Mucosa of rectum (tissue), 2 donors: ENCODE measurements around the gene NDUFAF2.
"Not testable (repeated sequence)": the region's sequence is repeated elsewhere in the genome, so short reads cannot be mapped to it uniquely, and the experiment has no call there.

ENCODE experiments used
- H3K27ac ChIP-seq, 2 donors: one replicate each; pipeline ENCODE4 v1.7.0; 2013; ENCODE audit warnings: inconsistent platforms in 2 of 2, low read depth in 2 of 2, low read length in 2 of 2
- H3K27me3 ChIP-seq, 2 donors: one replicate each; pipeline ENCODE4 v1.7.0; 2013; ENCODE audit warnings: low read length in 2 of 2; ENCODE audit not compliant: control insufficient read depth in 2 of 2, insufficient read depth in 2 of 2
- H3K36me3 ChIP-seq, 2 donors: one replicate each; pipeline ENCODE4 v1.7.0; 2013; ENCODE audit warnings: low read length in 2 of 2; ENCODE audit not compliant: control insufficient read depth in 2 of 2, insufficient read depth in 2 of 2
- H3K4me1 ChIP-seq, 2 donors: one replicate each; pipeline ENCODE4 v1.7.0; 2013; ENCODE audit warnings: low read length in 2 of 2, mild to moderate bottlenecking in 1 of 2; ENCODE audit not compliant: control insufficient read depth in 2 of 2, insufficient read depth in 2 of 2
- H3K4me3 ChIP-seq, 2 donors: one replicate each; pipeline ENCODE4 v1.7.0; 2013; ENCODE audit warnings: low read length in 2 of 2
- H3K9ac ChIP-seq, 2 donors: one replicate each; pipeline ENCODE4 v1.7.0; 2013; ENCODE audit warnings: low read length in 2 of 2, low read depth in 1 of 2, mild to moderate bottlenecking in 1 of 2
- H3K9me3 ChIP-seq, 2 donors: one replicate each; pipeline ENCODE4 v1.7.0; 2013; ENCODE audit warnings: low read length in 2 of 2; ENCODE audit not compliant: control insufficient read depth in 2 of 2
- donor health status: healthy.
- donor health status: Normal muscosa, but diverticular disease.

Gene NDUFAF2

DNA sequence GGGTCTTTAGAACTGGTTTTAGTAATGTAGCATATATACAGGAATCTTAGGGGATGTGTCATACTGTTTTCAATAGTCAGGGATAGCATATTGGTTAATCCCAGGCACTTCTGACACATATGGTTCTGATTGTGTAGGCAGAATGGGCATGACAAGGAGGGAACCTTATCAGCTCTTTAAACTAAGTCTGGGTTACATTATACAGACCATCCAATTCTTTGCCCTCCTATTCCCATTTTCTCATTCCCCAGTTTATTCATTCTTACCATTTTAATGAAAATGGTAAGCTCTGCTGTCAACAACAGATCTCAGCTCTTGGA, 85.1 kb downstream of the NDUFAF2 start:
- Histone ChIP-seq H3K9me3 (no peaks in the 10 kb centered on the region), H3K9ac (no peak overlapping the region), H3K4me1 (no peaks in the 10 kb centered on the region), H3K36me3 (no peaks in the 10 kb centered on the region), H3K27ac (no peak overlapping the region), H3K27me3 (no peaks in the 10 kb centered on the region), H3K4me3 (no peak overlapping the region)

DNA sequence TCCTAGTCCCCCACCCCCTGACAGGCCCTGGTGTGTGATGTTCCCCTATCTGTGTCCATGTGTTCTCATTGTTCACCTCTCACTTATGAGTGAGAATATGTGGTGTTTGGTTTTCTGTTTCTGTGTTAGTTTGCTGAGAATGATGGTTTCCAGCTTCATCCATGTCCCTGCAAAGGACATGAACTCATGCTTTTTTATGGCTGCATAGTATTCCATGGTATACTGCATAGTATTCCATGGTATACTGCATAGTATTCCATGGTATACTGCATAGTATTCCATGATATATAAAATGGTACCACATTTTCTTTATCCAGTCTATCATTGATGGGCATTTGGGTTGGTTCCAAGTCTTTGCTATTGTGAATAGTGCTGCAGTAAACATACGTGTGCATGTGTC, 86.3 kb downstream of the NDUFAF2 start:
- not testable (repeated sequence) for H3K9me3 ChIP-seq, H3K36me3 ChIP-seq, H3K4me3 ChIP-seq, H3K9ac ChIP-seq, H3K27ac ChIP-seq, H3K4me1 ChIP-seq, H3K27me3 ChIP-seq

DNA sequence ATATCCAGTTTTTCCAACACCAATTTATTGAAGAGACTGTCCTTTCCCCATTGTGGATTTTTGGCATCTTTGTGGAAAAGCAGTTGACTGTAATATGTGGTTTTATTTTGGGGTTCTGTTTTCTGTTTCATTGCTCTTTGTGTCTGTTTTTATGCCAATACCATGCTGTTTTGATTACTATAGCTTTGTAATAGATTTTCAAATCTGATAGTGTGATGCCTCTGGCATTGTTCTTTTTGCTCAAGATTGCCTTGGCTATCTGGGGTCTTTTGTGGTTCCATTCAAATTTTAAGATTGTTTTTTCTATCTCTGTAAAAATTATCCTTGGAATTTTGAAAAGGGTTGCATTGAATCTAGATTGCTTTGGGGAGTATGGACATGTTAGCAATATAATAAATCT, 99.5 kb downstream of the NDUFAF2 start:
- no peak overlapping the region for H3K9ac ChIP-seq
- no peak overlapping the region for H3K27ac ChIP-seq
- H3K9me3 ChIP-seq, result no peaks in the 10 kb centered on the region

DNA sequence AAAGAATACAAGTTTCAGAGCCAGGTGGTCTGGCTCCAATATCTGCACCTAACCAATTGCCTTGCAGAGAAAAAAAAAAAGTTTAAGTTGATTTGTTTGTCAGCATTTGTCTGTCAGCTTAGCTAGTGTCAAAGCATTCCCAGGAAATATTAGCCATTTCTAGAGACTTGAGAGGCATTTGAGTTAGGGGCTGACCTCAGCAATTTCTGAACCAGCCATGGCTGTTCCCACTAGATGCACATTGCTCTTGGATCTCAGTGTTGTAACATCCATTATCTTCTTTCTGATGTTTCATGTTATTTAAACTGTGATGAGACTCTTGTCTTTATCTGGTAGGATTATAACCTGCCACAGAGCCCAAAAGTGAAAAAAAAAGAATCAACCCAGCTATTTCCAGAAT, 102.3 kb downstream of the NDUFAF2 start:
- Histone ChIP-seq H3K9me3 (no peaks in the 10 kb centered on the region), H3K4me1 (peaks cover 0 to 6% of the 10 kb centered on the region in 2 donors), H3K4me3 (no peak overlapping the region), H3K27ac (no peak overlapping the region), H3K27me3 (no peaks in the 10 kb centered on the region), H3K36me3 (no peaks in the 10 kb centered on the region), H3K9ac (no peak overlapping the region)

More for the DNA sequence above, 99.5 kb downstream of the NDUFAF2 start:
- H3K36me3 ChIP-seq, result no peaks in the 10 kb centered on the region
- no peaks in the 10 kb centered on the region for H3K27me3 ChIP-seq
- no peaks in the 10 kb centered on the region for H3K4me1 ChIP-seq
- H3K4me3 ChIP-seq, result no peak overlapping the region

DNA sequence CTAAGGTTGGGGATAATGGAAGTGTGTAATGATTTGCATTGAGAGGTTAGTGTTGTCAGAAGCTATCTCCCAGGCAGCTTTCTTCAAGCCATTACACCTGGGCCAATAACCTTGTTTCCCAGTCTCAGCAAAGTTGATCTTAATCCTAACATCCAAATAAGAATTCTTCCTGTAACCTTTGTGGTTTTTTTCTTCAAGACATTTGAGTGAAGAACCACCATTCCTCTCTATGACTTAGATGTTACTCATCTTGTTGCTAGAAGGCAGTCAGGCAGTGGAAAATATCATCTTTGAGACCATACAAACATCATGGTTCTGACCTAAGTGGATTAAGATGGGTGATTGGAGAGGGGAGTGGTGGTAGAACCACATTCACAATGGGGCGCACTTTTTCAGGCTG, 103.5 kb downstream of the NDUFAF2 start:
- Histone ChIP-seq H3K9me3 (no peaks in the 10 kb centered on the region), H3K4me3 (no peak overlapping the region), H3K4me1 (peaks cover 0 to 6% of the 10 kb centered on the region in 2 donors), H3K36me3 (no peaks in the 10 kb centered on the region), H3K27me3 (no peaks in the 10 kb centered on the region), H3K27ac (no peak overlapping the region), H3K9ac (no peak overlapping the region)

DNA sequence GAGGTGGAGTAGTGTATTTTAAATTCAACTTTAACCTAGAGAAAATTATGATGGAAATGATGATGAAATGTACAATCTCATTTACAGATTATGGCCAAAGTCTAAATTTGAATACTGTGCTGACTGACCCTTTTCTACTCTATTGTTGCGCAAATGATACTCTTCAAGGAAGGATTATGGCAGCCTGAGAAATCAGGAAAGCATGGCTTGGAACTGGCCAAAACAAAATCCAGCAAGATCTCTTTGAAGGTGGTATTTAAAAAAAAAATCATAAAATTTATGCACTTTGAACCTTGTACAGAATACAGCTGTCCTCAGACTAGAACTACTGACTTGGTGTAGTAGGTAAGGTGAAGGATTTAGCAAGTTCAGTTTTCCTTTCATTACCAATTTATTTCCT, 105.3 kb downstream of the NDUFAF2 start:
- H3K4me1 ChIP-seq, result peaks cover 0 to 6% of the 10 kb centered on the region in 2 donors
- H3K9ac ChIP-seq, result no peak overlapping the region

DNA sequence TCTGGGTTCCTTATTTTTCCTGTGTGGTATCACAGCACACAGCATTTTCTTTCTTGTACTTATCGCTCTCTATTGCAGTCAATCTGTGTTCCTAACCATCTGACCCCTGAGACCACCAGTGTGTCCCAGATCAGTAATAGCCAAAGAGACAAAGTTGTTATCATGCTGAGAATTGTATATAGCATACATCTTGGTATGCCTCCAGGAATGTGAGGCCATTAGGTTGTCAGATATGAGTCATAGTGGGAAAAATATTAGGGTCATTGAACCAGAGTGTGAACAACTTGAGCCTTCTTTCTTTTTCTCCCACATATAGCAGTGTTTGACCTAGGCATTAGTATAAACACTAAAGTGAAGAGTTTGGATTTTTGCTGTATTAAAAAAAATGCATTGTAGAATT, 106.3 kb downstream of the NDUFAF2 start:
- Histone ChIP-seq H3K9me3 (no peaks in the 10 kb centered on the region), H3K27ac (no peak overlapping the region), H3K9ac (no peak overlapping the region), H3K4me3 (no peak overlapping the region), H3K27me3 (no peaks in the 10 kb centered on the region), H3K36me3 (no peaks in the 10 kb centered on the region), H3K4me1 (peaks cover 0 to 6% of the 10 kb centered on the region in 2 donors)

More for the DNA sequence above, 105.3 kb downstream of the NDUFAF2 start:
- H3K36me3 ChIP-seq, result no peaks in the 10 kb centered on the region
- no peak overlapping the region for H3K4me3 ChIP-seq
- H3K27me3 ChIP-seq, result no peaks in the 10 kb centered on the region
- H3K9me3 ChIP-seq, result no peaks in the 10 kb centered on the region
- H3K27ac ChIP-seq, result no peak overlapping the region

DNA sequence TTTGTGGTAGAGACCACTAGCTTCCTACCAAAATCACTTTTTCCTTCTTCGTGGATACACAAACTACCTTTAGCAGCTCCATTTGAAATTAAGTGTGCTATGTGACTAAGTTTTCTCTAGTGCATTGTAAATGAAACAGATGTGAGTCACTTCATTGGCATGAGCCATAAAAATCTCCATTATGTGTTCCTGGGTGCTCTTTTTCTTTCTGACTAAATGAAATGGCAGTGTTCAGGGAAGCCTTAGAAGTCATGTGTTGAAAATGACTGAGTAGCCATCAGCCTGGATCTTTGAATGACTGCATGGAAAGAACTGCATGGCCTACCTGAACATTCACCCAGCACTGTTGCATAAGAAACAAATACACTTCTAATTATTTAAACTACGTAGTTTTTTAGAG, 107.9 kb downstream of the NDUFAF2 start:
- no peaks in the 10 kb centered on the region for H3K27me3 ChIP-seq
- H3K4me1 ChIP-seq, result peaks cover 0 to 6% of the 10 kb centered on the region in 2 donors
- H3K9ac ChIP-seq, result no peak overlapping the region
- H3K27ac ChIP-seq, result no peak overlapping the region
- H3K4me3 ChIP-seq, result no peak overlapping the region
- no peaks in the 10 kb centered on the region for H3K36me3 ChIP-seq
- H3K9me3 ChIP-seq, result no peaks in the 10 kb centered on the region

DNA sequence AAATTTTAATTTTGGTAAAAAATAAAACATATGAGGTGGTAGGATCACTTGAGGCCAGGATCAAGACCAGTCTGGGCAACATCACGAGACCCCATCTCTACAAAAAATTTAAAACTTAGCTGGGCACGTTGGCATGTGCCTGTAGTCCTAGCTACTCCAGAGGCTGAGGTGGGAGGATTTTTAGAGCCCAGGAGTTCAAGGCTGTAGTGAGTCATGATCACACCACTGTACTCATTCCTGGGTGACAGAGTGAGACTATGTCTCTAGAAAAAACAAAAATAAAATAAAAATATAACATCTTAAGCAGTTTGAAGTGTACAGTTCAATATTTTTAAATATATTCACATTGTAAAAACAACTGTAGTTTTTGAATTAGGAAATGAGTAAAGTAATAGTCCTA, 108.9 kb downstream of the NDUFAF2 start:
- peaks cover 0 to 6% of the 10 kb centered on the region in 2 donors for H3K4me1 ChIP-seq
- H3K27me3 ChIP-seq, result no peaks in the 10 kb centered on the region
- H3K36me3 ChIP-seq, result no peaks in the 10 kb centered on the region
- no peak overlapping the region for H3K9ac ChIP-seq
- no peak overlapping the region for H3K4me3 ChIP-seq
- no peaks in the 10 kb centered on the region for H3K9me3 ChIP-seq
- H3K27ac ChIP-seq, result no peak overlapping the region

DNA sequence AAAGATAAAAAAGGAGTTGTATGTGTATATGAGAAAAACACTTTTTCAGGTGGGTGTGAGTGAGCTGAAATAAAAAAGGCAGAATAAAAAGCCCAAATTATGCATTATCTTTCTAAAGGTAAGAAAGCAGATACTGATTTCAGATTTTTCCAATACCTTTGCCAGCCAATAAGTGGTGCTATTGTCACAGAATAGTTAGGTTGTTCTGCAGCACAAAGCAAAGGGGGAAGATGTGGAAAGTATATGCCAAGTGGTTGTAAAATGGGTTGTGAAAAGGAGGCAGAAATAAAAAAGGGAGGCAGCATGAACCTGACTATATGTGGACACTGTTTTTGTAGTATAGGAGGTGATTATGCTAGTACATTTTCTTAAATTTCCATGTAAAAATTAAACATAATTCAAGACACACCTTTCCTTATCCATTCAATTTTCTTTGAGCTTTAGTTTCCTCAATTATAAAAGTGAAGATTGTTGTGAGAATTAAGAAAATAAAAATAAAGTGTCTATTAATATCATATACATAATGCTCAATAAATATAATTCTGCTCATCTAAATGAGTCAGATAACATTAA, 110.5 kb downstream of the NDUFAF2 start:
- Histone ChIP-seq H3K4me3 (no peak overlapping the region), H3K36me3 (no peaks in the 10 kb centered on the region), H3K9ac (no peak overlapping the region), H3K4me1 (peaks cover 0 to 6% of the 10 kb centered on the region in 2 donors), H3K9me3 (no peaks in the 10 kb centered on the region), H3K27ac (no peak overlapping the region), H3K27me3 (no peaks in the 10 kb centered on the region)

DNA sequence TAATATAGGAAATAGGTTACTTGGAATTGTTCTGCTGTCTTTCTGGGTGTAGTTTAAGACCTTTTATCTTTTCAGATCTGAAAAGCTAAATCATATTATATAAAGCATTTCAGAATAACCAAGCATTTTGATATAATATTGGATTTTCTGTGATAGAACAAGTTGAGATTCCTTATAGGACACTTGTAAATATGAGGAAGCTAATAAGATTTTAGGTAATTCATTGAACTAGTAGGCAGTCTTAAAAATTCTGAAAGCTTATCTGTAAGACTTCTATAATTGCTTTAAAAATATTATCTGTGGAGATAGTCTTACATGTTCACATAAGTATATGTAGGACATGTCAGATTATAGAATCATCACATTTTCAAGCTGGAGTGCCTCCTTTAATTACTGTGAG, 114.5 kb downstream of the NDUFAF2 start:
- no peaks in the 10 kb centered on the region for H3K27me3 ChIP-seq
- no peaks in the 10 kb centered on the region for H3K9me3 ChIP-seq
- H3K27ac ChIP-seq, result no peak overlapping the region
- no peaks in the 10 kb centered on the region for H3K36me3 ChIP-seq
- no peak overlapping the region for H3K9ac ChIP-seq
- no peak overlapping the region for H3K4me3 ChIP-seq
- H3K4me1 ChIP-seq, result no peaks in the 10 kb centered on the region
